ENCODE measurements around the gene RINL. TPM values are rescaled to one million over a fixed set of nuclear protein-coding genes. Genes with fewer than 3 reads are reported as not detected.
A peak's percentile ranks its signal among the peaks of the same experiment; 100 is the strongest.

RINL gene
- total RNA-seq, 1 donor from 2014 or later: 2.6 TPM

DNA sequence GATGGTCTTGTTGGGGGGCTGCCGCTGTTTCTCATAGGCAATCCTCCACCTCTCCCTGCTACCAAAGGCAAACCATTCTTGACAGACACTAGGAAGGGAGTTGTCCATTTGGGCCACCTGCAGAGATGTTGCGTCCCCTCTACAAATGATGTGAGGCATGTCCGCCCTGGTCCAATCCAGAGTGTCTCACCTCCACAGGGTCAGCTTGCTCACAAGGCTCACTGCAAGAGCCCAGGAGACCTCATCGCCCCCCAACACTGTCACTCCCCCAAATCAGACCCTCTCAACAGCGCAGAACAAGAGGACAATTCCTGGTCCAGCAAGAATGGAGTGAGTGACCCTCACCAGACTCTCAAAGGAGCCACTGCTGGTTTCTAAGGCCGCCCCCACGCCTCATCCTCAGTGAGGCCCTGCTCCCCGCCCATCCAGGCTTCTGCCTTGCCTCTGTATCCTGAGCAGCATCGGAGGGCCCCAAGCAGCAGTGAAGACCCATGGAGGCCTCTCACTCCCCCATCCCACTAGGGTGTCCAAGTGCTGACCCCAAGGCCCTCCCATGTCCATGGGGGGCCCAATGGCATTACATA, 34.8 kb downstream of the RINL start:
- TF ChIP-seq, protein P1, sequence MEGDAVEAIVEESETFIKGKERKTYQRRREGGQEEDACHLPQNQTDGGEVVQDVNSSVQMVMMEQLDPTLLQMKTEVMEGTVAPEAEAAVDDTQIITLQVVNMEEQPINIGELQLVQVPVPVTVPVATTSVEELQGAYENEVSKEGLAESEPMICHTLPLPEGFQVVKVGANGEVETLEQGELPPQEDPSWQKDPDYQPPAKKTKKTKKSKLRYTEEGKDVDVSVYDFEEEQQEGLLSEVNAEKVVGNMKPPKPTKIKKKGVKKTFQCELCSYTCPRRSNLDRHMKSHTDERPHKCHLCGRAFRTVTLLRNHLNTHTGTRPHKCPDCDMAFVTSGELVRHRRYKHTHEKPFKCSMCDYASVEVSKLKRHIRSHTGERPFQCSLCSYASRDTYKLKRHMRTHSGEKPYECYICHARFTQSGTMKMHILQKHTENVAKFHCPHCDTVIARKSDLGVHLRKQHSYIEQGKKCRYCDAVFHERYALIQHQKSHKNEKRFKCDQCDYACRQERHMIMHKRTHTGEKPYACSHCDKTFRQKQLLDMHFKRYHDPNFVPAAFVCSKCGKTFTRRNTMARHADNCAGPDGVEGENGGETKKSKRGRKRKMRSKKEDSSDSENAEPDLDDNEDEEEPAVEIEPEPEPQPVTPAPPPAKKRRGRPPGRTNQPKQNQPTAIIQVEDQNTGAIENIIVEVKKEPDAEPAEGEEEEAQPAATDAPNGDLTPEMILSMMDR (IDR thresholded peaks at IDR 0.05; ENCODE audit: unreplicated experiment): no peak
- H3K27ac Mint-ChIP-seq: peak overlapping the region; percentile 29
- DNase-seq (ENCODE audit: low spot score, unreplicated experiment): no peak
- no peaks in the 10 kb centered on the region for H3K27me3 Mint-ChIP-seq
- peaks cover 15% of the 10 kb centered on the region for H3K4me1 Mint-ChIP-seq (ENCODE audit: low read depth)
- peaks cover 49% of the 10 kb centered on the region for H3K36me3 Mint-ChIP-seq (ENCODE audit: insufficient read depth)
- H3K9me3 Mint-ChIP-seq (ENCODE audit: low read depth): no peaks in the 10 kb centered on the region
- no peak overlapping the region for H3K4me3 Mint-ChIP-seq (ENCODE audit: low read depth)

DNA sequence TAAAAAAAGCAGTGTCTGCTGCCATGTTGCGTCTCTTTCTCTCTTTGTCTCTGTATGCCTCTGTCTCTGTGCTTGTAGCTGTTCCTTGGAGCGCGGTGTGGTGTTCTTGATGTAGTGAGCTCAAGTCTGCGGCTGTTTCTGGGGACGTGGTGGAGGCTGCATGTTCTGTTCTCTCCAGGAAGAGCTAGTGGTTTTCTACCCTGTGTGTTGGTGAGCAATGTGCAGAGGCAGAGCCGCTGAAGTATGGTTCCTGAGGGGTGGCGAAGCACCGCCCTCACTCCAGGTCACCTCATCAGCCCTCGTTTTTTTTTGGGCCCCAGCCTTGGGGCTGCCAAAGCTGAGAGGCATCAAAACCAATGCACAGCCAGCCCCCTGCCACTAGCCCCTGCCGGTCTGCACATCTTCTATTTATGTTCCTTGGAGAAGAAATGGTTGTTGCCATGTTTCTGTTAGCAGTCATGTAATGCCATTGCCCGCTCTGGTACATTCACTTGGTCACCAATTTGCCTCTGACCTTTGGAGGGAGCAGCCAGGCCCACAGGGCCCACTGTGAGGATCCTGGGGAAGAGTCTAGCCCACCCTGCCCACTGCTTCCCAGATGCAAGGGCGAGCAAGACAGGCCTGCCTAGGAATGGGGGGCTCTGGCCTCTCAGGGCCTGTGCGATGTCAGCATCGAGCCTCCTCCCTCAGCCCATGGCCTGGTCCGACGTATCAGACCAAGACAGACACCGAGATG, 35.5 kb downstream of the RINL start:
- Mint-ChIP-seq H3K4me1 (ENCODE audit: low read depth) (peaks cover 12% of the 10 kb centered on the region), H3K27me3 (no peaks in the 10 kb centered on the region), H3K36me3 (ENCODE audit: insufficient read depth) (peaks cover 47% of the 10 kb centered on the region), H3K27ac (peak overlapping the region; percentile 49), H3K9me3 (ENCODE audit: low read depth) (no peaks in the 10 kb centered on the region), H3K4me3 (ENCODE audit: low read depth) (no peak overlapping the region)
- TF ChIP-seq, protein P1 (IDR thresholded peaks at IDR 0.05; ENCODE audit: unreplicated experiment): no peak
- DNase-seq (ENCODE audit: low spot score, unreplicated experiment): no peak

DNA sequence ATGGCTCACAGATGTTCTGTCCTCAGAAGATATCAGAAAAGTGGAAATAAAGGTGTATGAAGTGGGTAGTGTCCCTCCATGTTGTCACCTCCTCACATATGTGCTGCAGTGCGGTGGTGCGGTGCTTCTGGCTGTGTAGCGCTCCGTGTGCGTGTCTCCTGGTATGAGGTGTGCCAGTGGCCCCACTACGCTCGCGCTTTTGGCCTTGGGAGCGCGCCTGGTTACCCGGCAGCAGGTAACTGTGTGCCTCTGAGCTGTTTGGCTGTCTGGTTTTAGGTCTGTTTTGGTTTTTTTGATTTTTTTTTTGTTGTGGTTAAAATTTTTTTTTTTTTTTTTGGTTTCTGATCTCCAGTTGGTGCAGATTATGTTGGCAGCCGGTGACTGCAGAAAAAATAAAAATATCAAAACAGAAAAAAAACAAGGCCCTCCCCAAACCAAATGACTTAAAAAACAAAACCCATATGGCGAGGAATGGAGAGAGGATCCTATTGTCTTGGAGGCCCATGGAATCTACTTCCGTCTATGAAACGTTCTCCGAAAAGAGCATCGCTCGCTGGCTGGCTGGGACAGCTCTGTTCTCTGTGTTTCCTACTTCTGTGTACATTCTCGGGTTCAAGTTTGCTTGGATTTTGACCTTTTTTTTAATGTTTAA, 36.2 kb downstream of the RINL start:
- DNase-seq (ENCODE audit: low spot score, unreplicated experiment): no peak
- Mint-ChIP-seq H3K4me3 (ENCODE audit: low read depth) (no peak overlapping the region), H3K27ac (no peak overlapping the region), H3K9me3 (ENCODE audit: low read depth) (no peaks in the 10 kb centered on the region), H3K27me3 (no peaks in the 10 kb centered on the region), H3K4me1 (ENCODE audit: low read depth) (peaks cover 16% of the 10 kb centered on the region), H3K36me3 (ENCODE audit: insufficient read depth) (peaks cover 52% of the 10 kb centered on the region)
- TF ChIP-seq, protein P1 (IDR thresholded peaks at IDR 0.05; ENCODE audit: unreplicated experiment): no peak

DNA sequence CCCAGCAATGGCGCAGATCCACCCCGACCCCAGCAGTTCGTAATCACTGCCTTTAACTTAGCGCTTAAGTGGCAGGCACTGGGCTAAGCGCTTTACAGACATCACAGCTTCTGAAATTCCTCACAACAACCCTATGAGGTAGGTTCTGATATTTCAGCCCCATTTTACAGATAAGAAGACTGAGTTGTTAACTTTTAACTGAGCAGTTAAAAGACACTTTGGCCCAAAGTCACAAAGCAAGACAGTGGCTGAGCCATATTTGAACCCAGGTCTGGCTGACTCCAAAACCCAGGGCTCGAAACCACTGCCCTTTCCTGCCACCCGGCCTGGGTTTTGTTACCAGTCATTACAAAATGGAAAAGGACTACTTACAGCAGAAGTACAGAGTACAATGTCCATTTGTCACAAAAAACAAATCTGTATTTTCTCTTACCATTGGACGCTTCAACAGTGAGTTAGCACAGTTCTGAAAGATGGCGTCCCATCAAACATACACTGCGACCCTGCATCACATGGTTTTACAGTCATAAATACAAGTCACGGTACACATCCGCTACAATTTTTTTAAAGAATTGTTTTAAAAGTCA, 36.8 kb downstream of the RINL start:
- H3K27ac Mint-ChIP-seq: peak overlapping the region; percentile 33
- H3K9me3 Mint-ChIP-seq (ENCODE audit: low read depth): no peaks in the 10 kb centered on the region
- TF ChIP-seq, protein P1 (IDR thresholded peaks at IDR 0.05; ENCODE audit: unreplicated experiment): no peak
- H3K27me3 Mint-ChIP-seq: no peaks in the 10 kb centered on the region
- no peak overlapping the region for H3K4me3 Mint-ChIP-seq (ENCODE audit: low read depth)
- H3K4me1 Mint-ChIP-seq (ENCODE audit: low read depth): peaks cover 15% of the 10 kb centered on the region
- peaks cover 52% of the 10 kb centered on the region for H3K36me3 Mint-ChIP-seq (ENCODE audit: insufficient read depth)
- DNase-seq (ENCODE audit: low spot score, unreplicated experiment): no peak

DNA sequence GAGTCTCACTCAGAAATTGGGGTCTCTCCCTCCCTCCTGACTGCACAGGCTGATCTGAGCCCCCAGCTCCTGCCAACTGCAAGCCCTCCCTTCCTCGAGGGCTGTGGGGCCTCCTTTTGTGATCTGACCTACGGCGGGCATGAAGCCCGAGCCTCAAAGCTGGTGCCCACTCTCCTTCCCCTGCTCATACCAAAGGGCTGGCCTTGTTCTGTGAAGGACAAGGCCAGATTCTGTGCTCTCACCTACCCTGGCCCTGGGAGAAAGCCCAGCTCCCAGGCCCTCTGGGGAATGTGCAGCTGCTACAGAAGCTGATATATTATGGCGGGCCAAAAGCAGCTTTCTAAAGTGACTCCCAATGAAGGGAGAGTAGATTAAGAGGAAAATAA, 37.5 kb downstream of the RINL start:
- TF ChIP-seq, protein P1 (IDR thresholded peaks at IDR 0.05; ENCODE audit: unreplicated experiment): no peak
- H3K36me3 Mint-ChIP-seq (ENCODE audit: insufficient read depth): peaks cover 50% of the 10 kb centered on the region
- H3K27ac Mint-ChIP-seq: peak overlapping the region; percentile 33
- no peak for DNase-seq (ENCODE audit: low spot score, unreplicated experiment)
- no peaks in the 10 kb centered on the region for H3K9me3 Mint-ChIP-seq (ENCODE audit: low read depth)
- H3K4me3 Mint-ChIP-seq (ENCODE audit: low read depth): no peak overlapping the region
- H3K27me3 Mint-ChIP-seq: no peaks in the 10 kb centered on the region
- H3K4me1 Mint-ChIP-seq (ENCODE audit: low read depth): peaks cover 15% of the 10 kb centered on the region
